T-helper 9 cell (primary cell): ENCODE results near the gene GADD45GIP1.
"Not testable (repeated sequence)": the region's sequence is repeated elsewhere in the genome, so short reads cannot be mapped to it uniquely, and the experiment has no call there.

Experiments
- DNase-seq: peaks from one replicate; pipeline ENCODE4 v3.0.0-alpha.2; 2020

The GADD45GIP1 gene

GRCh38 chr19:12957389-12957952 lies 448 bp upstream of the GADD45GIP1 start:
- DNase-seq: not testable (repeated sequence)

DNA sequence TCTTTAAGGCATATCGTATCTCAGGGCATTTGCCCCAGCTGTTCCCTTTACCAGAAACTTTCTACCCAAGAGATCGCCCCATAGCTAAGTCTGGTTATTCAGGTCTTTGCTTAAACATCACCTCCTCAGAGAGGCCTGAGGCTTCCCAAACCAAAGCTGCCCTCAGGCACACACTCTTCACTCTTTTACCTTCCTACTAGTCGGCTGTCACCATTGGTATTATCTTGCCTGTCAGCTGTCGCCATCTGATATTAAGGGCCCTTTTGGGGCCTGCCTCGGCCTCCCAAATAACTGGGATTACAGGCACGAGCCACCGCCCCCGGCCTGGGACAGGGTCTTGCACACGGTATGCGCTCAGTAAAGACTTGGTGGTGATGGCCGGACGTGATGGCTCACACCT lies 1.0 kb downstream of the GADD45GIP1 start:
- no peak for DNase-seq

DNA sequence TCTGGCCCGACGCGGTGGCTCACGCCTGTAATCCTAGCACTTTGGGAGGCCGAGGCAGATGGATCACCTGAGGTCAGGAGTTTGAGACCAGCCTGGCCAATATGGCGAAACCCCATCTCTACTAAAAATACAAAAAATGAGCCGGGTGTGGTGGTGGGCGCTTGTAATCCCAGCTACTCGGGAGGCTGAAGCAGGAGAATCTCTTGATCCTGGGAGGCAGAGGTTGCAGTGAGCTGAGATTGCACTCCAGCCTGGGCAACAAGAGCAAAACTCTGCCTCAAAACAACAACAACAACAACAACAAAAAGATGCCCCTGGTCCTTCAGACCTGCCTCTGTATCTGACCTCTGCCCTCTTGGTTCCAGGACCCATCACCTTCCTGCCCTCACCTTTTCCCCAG lies 1.4 kb downstream of the GADD45GIP1 start:
- not testable (repeated sequence) for DNase-seq

- DNase-seq: no peak
Measured at GRCh38 chr19:12954612-12954962, 2.4 kb downstream of the GADD45GIP1 start.

- no peak for DNase-seq
Measured at GRCh38 chr19:12953799-12954611, 3.0 kb downstream of the GADD45GIP1 start.

GRCh38 chr19:12953138-12953798 lies 3.8 kb downstream of the GADD45GIP1 start:
- no peak for DNase-seq

GRCh38 chr19:12952488-12953137 lies 4.4 kb downstream of the GADD45GIP1 start:
- DNase-seq: no peak

GRCh38 chr19:12952050-12952449 lies 5.0 kb downstream of the GADD45GIP1 start:
- DNase-seq: not testable (repeated sequence)

- DNase-seq: no peak
Measured at GRCh38 chr19:12949363-12950283, 7.4 kb downstream of the GADD45GIP1 start.

DNA sequence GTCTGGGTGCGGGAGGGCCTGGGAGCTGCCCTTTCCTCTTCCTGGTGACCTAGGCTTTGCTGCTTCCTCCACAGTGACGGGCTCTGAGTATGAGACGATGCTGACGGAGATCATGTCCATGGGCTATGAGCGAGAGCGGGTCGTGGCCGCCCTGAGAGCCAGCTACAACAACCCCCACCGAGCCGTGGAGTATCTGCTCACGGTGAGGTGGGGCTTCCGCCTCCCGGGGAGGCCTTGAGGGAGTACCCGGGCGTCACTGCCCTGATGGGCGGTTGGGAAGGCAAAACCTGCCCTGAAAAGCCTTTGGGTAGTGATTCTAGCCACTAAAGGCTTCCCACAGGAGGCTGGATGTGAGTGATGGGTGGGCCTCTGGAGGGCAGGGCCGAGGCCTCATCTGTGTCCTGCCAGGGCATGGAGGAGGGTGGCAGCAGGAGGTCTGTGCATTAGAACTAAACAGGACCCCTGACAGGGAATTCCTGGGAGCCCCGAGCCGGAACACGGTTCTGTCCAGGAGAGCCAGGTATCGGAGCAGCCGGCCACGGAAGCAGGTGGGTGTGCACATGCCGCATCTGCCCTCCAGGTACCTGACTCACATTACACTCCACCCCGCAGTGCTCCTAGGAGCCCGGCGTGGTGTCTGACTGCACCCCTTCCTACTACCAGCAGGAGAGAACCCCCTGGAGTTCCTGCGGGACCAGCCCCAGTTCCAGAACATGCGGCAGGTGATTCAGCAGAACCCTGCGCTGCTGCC lies 8.2 kb downstream of the GADD45GIP1 start:
- no peak for DNase-seq

DNA sequence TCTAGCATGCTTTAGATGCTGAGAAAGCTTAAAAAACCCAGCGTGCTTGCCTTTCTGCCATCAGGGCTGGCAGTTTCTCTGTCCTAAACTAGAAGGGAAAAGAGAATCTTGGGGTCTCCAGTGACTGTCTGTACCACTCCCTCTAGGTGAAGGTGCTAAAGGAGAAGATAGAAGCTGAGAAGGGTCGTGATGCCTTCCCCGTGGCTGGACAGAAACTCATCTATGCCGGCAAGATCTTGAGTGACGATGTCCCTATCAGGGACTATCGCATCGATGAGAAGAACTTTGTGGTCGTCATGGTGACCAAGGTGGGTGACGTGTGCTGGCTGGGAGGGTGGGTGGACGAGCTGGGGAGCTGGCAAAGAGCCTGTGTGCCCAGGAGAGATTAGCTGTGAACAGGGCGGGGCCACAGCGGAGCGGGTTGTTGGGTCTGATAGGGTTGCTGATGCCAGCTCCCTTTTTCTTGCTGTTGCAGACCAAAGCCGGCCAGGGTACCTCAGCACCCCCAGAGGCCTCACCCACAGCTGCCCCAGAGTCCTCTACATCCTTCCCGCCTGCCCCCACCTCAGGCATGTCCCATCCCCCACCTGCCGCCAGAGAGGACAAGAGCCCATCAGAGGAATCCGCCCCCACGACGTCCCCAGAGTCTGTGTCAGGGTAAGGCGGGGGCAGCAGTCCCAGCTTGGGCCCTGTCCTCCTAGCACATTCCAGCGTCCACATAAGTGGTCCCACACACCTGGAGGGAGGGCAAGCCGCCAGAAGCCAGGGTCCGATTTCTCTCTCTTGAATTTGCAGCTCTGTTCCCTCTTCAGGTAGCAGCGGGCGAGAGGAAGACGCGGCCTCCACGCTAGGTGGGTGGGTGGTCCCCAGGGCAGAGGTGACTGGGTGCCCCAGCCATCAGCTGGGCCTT lies 9.1 kb downstream of the GADD45GIP1 start:
- no peak for DNase-seq

DNA sequence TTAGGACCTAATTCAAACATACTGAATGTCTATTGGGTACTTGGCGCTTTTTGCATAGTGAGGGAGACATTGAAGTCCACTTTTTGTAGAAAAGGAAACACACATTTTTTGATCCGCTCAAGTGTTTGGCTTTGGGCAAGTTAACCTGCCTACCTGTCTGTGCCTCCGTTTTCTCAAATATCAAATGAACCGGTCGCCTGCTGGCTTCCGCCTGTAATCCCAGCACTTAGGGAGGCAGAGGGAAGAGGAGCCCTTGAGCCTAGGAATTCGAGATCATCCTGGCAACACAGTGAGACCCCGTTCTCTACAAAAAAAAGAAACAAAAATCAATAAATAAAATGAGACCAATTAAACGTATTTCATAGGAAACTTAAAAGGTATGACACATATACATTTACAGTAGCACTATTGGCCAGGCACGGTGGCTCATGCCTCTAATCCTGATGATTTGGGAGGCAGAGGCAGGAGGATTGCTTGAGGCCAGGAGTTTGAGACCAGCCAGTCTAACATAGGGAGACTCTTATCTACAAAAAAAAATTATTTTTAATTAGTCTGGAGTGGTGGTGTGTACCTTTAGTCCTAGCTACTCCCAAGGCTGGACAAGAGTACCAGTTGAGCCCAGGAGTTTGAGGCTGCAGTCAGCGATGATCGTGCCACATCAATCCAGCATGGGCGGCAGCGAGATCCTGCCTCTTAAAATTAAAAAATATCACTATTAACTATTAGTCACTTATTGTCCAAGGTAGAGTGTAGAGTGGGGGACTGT lies 10.1 kb downstream of the GADD45GIP1 start:
- no peak for DNase-seq

- peak; percentile 29 for DNase-seq
Measured at GRCh38 chr19:12946092-12946721, 10.8 kb downstream of the GADD45GIP1 start.

DNA sequence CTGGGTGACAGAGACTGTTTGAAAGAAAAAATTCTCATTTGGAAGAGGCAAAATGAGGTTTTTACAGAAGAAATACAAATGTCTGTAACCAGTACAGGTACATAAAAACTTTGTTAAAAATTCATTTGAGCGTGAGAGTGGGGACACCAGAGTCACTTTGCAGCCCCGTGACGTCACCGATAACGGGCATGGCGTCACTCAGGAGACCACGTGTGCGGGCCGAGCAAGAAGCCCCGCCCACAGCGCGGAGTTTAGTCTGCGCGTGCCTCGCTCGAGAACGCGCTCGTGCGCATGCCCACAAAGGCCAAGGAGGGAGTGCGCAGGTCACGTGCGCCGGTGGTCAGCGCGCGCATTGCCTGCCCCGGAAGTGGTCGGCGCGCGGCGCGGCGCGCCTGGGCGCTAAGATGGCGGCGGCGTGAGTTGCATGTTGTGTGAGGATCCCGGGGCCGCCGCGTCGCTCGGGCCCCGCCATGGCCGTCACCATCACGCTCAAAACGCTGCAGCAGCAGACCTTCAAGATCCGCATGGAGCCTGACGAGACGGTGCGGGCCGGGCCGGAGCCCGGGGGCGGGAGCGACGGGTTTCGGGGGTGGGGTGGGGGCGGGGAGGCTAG lies 11.4 kb downstream of the GADD45GIP1 start, which contains the start of gene RAD23A:
Gene RAD23A, plus strand, starts transcription at position 384 of the 613 bp plus-strand sequence. Its CDS starts 87 bp downstream, at position 471.
- peak; percentile 98 for DNase-seq

DNA sequence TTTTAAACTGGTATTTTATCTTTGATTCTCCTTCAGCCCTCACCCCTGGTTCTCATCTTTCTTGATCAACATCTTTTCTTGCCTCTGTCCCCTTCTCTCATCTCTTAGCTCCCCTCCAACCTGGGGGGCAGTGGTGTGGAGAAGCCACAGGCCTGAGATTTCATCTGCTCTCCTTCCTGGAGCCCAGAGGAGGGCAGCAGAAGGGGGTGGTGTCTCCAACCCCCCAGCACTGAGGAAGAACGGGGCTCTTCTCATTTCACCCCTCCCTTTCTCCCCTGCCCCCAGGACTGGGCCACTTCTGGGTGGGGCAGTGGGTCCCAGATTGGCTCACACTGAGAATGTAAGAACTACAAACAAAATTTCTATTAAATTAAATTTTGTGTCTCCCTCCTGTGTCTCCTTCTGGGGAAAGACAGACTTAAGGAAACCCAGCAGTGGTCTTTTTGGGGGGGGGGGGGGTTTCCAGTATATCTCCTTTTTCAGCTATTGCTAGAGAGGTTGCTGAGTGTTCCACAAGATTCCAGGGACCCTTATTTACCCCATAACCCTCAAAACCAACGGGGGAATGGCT lies 12.8 kb downstream of the GADD45GIP1 start:
- no peak for DNase-seq

DNA sequence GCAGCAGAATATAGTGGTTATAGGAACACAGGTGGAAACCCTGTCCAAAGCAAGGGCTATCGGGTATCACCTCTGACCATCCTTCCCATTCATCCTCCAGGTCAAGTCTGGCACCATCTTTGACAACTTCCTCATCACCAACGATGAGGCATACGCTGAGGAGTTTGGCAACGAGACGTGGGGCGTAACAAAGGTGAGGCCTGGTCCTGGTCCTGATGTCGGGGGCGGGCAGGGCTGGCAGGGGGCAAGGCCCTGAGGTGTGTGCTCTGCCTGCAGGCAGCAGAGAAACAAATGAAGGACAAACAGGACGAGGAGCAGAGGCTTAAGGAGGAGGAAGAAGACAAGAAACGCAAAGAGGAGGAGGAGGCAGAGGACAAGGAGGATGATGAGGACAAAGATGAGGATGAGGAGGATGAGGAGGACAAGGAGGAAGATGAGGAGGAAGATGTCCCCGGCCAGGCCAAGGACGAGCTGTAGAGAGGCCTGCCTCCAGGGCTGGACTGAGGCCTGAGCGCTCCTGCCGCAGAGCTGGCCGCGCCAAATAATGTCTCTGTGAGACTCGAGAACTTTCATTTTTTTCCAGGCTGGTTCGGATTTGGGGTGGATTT lies 13.5 kb downstream of the GADD45GIP1 start:
- no peak for DNase-seq

GRCh38 chr19:12940897-12941296 lies 16.1 kb downstream of the GADD45GIP1 start:
- no peak for DNase-seq

DNA sequence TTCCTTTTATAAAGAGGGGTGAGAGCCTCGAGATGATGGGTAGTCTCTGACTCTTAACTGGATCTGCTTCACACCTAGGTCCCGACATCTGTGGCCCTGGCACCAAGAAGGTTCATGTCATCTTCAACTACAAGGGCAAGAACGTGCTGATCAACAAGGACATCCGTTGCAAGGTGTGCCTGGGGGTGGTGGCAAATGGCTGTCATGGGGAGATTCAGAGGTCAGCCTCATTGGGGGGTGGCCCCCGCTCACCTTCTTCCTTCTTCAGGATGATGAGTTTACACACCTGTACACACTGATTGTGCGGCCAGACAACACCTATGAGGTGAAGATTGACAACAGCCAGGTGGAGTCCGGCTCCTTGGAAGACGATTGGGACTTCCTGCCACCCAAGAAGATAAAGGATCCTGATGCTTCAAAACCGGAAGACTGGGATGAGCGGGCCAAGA lies 17.0 kb downstream of the GADD45GIP1 start:
- DNase-seq: no peak
